ENCODE results near the gene LMX1B.

The LMX1B gene

DNA sequence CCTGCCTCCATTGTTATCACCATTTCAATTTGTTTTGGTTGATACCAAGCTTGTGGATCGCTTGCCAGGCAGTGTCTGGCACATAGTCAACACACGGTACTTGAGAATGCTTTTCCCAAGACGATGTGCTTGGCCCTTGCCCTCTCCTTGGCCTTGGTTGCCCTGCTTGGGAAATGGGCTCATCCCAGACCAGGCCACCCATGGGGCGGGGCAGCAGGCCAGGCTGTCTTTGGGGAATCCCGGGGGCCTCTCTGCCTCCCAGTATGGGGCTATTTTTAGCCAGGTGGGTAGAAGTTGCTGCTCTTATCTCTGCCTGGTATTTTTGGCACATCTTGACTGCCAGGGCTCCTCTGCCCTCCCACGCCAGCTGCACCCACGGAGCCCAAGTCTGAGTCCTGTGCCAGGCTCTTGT lies 49.9 kb downstream of the LMX1B start:
- DNase-seq, result no peak

GRCh38 chr9:126664900-126665643 lies 51.3 kb downstream of the LMX1B start:
- no peak for DNase-seq

- no peak for DNase-seq
Measured at GRCh38 chr9:126665644-126666035, 51.9 kb downstream of the LMX1B start.

DNA sequence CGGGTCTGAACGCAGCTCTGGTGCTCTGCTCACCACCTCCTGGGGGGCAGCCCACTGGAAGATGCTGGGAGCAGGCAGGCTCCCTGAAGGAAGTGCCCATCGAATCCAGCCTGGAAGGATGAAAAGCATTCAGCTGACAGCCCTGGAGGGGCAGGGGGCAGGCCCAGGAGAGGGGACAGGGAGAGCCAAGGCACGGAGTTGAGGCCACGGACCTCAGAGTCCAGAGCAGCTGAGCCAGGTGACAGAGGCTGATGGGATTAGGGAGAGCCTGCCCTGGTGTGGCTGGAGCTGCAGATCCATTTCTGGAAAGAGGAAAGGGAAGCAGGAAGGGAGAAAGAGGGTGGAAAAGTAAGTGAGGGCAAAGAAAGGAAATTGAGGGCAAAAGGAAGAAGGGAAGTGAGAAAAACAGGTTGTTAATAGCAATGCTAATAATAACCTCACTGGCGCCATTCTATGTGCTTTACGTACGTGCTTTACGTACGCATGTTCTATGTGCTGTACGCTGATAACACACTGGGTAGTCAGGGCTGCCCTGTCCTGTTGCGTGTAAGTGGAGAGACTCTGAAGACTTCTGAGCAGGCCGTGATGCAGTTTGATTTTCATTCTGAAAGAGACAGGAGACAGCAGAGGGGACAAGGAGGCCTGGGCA lies 52.6 kb downstream of the LMX1B start:
- DNase-seq, result no peak

- DNase-seq, result peak; percentile 26 to 66
Measured at GRCh38 chr9:126667190-126668055, 53.7 kb downstream of the LMX1B start.

GRCh38 chr9:126668058-126668457 lies 54.3 kb downstream of the LMX1B start:
- DNase-seq, result no peak

DNA sequence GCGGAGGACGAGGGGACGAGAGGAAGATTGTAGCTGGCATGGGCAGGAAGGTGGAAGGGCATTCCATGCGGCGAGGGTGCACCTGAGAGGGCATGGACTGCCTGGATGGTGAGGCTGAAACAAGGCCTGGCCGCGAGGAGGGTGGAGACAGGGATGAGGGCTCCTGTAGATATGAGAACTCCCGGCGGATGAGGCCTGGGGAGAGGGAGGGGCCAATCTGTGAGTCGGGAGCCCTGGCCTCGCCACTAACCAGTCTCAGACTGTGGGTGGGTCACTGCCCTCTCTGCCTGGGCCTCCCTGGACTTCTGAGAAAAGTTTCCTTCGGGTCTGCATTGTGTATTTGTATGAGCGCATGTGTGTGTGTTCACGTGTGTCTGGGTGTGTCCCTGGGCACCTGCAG lies 55.4 kb downstream of the LMX1B start:
- no peak for DNase-seq

- DNase-seq, result no peak
Measured at GRCh38 chr9:126670270-126670669, 56.5 kb downstream of the LMX1B start.

DNA sequence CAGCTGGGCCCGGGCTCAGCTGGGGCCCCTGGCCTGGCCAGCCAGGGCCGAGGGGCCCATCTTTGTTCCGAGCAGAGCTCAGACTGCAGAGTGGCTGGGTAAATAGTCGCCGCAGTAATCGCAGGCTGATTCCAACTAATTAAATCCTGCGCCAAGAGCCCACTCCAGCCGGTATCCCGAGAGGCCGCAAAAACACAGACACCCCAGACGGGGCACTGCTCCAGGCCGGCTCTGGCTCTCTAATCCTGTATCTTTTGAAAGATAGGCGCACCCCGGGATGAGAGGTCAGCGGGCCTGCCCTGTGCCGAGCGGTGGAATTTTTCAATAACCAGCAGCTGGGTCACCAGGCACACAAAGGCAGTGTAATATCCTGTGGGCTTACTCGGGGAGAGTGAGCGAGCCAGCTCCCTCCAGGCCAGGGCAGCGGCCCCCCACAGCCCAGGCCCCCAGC lies 57.7 kb downstream of the LMX1B start:
- DNase-seq, result peak in 1 of 2 experiments; percentile 45

DNA sequence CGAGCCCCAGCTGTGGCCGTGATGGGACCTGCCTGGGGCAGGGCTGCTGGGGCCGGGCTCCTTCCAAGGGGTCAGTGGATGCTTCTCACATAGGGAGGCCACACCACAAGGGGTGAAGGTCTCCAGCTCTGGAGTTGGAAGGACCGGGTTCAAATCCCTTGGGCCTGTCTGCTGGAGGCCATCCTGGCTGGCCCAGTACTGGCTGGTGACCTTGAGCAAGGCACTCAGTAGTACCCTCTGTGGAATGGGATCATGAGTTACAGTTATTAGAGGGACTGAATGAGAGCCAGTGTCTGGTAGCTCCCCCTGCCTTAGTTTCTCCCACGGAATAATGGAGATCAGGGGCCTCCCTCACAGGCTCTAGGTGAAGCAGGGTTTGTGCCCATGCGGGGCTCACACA lies 58.3 kb downstream of the LMX1B start:
- DNase-seq, result no peak

GRCh38 chr9:126672634-126673284 lies 59.0 kb downstream of the LMX1B start:
- DNase-seq, result no peak

- DNase-seq, result peak; percentile 25 to 62
Measured at GRCh38 chr9:126673689-126674364, 60.1 kb downstream of the LMX1B start.

DNA sequence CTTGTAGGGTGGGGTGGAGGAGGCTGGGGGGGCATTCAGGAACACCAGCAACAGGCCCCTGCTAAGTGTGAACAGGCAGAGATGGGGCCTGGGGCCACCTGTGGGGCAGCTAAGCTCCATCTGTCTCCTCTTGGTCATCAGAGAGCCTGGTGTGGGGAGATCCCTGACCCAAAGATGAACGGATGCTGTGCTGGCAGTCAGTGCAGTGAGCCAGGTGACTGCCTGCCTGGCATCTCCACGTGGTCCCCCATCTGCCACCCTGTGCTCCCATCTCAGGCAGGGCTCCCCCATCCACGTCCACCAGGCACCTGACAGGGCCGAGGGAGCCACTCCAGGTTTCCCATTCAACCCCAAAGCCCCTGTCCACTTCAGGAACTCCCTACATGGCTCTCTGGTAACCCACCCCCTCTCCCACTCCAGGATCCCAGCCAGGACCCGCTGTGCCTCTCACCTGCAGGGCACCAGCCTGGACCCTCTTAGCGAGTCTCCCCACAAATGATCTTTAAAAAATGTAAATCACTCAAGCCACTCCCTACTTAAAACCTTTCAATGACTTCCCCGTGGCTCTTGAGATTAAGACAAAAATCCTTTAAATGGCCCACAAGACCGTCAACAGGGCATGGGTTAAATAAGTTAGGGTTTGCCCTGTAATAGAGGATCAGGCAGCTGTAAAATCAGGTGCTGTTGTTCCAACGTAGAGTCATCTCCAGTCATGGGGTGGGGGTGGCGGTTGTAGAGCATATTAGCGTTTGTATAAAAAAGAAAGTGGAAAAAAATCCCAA lies 60.8 kb downstream of the LMX1B start:
- no peak for DNase-seq

GRCh38 chr9:126675147-126675467 lies 61.4 kb downstream of the LMX1B start:
- no peak for DNase-seq

GRCh38 chr9:126676102-126676684 lies 62.5 kb downstream of the LMX1B start:
- no peak for DNase-seq

DNA sequence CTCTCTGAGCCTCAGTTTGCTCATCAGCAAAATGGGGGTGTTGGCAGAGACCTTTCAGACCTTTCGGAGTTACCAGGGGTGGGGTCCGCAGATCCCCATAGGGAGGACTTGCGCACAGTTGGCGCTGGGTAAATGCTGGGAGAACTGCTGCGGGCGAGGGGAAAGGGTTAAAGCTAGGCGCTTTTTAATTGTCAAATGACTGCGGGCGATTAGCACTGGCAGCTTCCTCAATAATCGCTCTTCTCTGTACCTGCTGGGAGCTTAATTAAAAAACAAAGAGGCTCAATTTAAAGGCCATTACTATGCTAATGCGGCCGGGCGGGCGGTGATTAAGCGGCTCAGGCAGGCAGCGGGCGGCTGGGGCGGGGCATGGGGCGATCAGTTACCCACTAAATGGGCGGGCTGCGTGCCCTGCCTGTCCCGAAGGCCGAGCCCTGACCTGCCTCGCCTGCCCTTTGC lies 63.0 kb downstream of the LMX1B start:
- DNase-seq, result no peak

DNA sequence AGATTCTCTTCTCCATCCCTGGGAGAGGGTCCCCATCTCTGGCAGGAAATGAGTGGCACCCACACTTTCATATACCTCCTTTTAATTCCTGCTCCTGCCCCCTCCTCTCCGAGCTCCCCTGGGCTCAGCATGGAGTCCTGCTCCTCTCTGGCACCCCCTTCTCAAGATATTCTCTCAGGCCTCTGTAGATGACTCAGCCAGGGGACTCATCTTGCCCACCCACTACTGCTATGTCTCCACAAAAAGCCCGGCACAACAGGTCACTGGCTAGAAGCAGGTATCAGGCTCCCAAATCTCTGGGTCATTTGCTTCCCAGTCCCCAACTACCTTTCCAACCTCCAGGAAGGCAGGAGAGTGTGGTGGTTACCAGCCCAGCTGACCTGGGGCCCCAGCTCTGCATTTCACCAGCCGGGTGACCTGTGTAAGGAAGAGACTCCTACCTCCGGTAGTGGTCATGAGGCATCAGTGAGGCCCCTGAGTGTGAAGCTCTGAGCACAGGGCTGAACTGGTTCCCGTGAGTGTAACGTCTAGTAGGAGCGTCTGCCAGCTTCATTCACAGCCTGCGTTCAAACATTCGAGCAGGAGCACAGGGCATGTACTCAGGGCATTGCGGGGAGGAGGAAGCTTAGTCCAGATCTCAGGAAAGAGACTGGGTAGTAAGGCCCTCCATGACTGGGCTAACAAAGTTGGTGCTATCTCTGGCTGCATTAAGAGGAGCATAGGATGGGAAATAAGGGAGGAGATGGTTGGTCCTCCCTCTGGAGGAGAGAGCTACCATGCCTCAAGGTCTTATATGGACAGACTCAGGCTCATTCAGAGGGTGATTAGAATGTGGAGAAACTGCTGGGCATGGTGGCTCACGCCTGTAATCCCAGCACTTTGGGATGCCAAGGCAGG lies 63.7 kb downstream of the LMX1B start:
- DNase-seq, result no peak

GRCh38 chr9:126678989-126679388 lies 65.3 kb downstream of the LMX1B start:
- no peak for DNase-seq

GRCh38 chr9:126681336-126681735 lies 67.6 kb downstream of the LMX1B start:
- no peak for DNase-seq
